GM18858 (cell line): ENCODE results near the gene PTGES2.
A peak's percentile ranks its signal among the peaks of the same experiment; 100 is the strongest.

ENCODE experiments used
- ATAC-seq: cut with Tn5 transposase; IDR thresholded peaks from one replicate; pipeline ENCODE4 v1.9.1; 2021; ENCODE audit not compliant: unreplicated experiment

PTGES2 gene

GRCh38 chr9:128106181-128106939 is 21.2 kb downstream of the PTGES2 start:
- ATAC-seq = no peak

DNA sequence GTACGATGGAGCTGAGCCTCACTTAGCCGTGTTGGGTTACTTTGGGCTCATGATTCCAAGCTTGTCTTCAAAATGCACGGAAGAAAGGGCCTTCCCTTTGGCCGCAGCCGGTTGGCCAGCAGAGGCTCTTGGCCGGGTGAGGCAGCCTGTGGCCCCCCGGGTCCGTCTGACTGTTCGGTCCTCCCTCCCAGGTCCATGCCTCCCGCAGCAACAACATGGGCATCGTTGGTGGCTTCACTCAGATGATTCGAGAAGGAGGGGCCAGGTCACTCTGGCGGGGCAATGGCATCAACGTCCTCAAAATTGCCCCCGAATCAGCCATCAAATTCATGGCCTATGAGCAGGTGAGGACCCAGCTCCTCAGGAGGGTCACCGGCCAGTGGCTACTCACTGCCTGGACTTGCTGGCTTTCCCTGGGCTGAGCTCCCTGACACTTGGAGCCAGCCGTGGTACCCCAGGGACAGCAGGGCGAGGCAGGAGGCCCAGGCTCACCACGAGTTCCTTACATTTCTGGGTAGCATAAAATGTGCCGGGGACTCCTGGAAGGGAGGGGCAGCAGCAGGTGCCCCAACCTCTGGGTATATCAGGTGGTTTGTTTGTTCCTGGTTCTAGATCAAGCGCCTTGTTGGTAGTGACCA is 21.9 kb downstream of the PTGES2 start:
- no peak for ATAC-seq

DNA sequence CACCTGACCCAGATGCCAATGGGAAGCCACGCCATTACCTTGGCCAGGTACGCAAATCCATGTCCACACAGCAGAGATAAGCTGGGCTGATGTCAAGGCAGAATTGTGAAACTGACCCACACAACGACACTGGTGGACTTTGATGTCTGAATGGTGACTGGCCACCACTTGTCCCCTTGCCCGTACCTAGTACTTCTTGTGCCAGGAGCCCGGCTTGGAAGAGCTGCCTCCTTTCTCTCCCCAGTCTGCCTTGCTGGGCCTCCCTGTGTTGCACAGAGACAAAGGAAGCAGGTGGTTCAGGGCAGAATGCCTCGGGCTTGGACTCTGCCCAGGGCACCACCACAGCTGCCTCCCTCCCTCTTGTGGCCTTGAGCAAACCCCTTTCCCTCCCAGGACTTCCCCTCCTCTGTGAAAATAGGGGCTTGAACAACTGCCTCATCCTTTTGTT is 23.3 kb downstream of the PTGES2 start:
- ATAC-seq = no peak

DNA sequence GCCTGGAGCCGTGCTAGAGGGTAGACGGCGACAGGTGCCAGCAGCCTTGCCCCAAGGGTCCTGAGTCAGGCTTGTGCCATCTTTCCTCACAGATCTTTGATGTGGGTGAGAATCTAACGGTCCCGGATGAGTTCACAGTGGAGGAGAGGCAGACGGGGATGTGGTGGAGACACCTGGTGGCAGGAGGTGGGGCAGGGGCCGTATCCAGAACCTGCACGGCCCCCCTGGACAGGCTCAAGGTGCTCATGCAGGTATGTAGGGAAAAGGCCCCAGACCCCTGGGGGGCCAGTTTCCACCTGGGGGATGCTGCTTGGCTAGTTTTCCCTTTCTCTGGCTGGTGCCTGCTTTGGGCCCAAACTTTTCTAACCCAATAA is 24.0 kb downstream of the PTGES2 start:
- no peak for ATAC-seq

DNA sequence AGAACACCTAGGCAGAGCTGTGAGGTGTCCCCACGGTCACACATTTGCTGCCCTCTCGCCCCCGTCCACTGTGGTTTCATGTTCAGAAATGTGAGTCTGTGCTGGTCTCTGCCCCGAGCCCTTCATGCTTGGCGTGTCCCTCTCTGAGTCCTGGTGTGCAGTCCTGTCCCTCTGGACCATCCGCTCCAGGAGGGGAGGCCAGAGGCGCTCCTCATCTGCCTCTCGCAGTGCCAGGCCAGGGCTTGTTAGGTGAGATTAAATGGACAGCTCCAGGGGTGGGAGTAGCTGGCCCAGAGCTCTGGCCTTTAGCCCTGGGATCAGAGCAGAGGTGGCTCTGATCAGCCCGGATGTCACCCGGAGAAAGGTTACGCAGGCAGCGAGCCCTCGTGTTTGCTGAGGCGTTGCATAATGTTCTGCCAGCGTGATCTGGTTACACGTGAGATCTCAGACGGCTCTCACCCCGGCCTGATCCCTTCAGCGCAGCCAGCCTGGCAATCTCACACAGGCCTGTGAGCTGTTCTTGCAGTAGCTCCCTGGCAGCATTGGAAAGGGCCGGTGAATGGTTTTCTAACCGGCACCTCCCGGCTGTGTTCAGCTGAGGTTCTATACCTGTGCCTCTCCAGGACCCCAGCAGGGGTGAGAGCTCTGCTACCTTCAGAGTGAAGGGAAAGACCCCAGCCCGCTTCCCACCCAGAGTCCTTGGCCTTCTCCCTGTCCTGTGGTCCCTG is 24.5 kb downstream of the PTGES2 start:
- ATAC-seq = no peak

DNA sequence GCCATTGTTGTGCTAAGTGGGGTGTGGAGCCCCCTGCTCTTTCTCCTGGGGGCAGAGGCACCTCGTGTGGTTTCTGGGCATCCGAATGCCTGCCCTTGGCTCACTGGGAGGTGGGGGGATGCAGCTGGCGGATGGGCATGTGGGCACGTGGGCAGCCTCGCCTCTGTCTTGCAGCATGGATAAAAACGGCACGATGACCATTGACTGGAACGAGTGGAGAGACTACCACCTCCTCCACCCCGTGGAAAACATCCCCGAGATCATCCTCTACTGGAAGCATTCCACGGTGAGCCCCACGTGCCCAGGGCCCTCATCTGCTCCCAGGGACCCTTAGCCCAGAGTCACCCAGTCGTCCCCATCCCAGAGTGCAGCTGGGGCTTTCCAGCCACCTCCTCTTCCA is 25.3 kb downstream of the PTGES2 start:
- no peak for ATAC-seq

GRCh38 chr9:128101690-128102089 is 25.8 kb downstream of the PTGES2 start:
- no peak for ATAC-seq

- ATAC-seq = no peak
These were observed 26.3 kb downstream of the PTGES2 start for GRCh38 chr9:128101231-128101661.

DNA sequence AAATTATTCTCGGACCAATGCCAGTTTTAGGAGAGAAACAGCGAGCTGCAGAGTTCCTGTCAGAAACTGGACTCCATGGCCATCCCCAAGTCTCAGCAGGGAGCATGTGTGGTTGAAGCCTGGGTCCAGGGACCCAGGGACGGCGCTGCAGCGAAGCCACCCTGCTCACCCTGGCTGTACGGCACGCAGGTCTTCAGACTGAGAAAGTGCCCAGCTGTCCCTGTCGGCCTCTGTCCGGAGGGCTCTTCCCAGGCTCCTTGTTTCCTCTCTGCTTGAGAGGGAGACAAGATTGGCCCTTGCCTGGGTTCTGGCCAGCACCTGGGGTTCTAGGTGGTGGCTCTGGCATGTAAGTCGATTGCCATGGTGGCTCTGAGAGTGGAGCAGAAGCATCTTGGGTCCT is 26.9 kb downstream of the PTGES2 start:
- ATAC-seq = no peak

DNA sequence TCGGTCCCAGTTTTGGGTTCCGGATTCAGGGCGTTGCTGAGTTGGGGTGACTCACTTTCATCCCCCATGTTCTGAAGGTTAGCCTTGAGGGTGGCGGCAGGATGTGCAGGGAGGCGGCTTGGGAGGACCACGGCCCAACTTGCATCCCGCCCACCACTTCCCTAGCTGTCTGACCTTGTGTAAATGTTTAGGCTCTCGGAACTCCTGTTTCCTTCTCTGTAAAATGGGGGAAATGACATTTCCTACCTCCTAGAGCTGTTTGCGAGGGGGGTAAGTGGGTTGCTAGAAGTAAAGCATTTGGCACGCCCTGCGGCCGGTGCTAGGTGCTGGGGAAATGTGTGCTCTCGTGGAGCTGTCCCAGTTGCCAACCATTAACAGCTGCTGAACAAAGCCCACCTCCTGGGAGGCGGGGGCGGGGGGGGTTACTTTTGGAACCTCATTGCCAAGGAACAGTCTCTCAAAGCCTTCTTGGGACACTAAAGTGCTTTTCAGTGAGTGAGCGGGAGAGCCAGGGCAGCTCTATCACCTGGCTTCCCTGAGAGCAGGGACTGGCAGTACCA is 27.5 kb downstream of the PTGES2 start:
- no peak for ATAC-seq

DNA sequence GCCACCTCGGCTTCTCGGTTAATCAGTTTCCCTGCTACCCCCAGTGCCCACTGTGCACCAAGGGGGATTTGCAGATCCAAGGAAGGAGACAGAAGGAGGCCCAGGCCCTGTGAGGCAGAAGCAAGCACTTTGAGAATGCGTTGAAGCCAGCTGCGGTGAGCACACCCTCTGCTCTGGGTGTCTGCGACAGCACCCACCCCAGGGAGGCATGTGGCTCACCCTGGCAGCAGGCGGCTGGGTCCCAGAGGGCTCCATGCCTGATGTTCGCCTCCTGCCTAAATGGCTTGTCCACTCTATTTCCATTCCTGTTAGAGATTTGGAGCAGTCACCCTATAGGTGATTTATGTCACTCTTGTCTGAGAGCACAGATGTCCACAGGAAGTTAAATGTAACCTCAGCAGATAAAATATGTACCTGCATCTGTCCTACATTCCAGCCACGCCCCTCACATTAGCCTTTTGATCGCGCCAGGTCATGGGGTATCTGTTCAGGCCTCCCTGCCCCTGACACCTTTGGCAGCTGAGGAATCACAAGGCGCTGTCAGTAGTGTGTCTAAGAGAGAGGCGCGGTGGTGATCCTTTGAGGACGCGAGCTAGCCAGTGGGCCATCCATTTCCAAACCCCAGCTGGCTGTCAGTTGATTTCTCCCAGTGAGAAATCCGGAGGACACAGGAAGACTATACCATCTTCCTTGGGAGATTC is 28.1 kb downstream of the PTGES2 start:
- ATAC-seq = no peak

GRCh38 chr9:128098297-128099230 is 29.0 kb downstream of the PTGES2 start:
- ATAC-seq = no peak

GRCh38 chr9:128097543-128098296 is 29.8 kb downstream of the PTGES2 start:
- no peak for ATAC-seq

- ATAC-seq = no peak
These were observed 30.7 kb downstream of the PTGES2 start for GRCh38 chr9:128096616-128097536.

DNA sequence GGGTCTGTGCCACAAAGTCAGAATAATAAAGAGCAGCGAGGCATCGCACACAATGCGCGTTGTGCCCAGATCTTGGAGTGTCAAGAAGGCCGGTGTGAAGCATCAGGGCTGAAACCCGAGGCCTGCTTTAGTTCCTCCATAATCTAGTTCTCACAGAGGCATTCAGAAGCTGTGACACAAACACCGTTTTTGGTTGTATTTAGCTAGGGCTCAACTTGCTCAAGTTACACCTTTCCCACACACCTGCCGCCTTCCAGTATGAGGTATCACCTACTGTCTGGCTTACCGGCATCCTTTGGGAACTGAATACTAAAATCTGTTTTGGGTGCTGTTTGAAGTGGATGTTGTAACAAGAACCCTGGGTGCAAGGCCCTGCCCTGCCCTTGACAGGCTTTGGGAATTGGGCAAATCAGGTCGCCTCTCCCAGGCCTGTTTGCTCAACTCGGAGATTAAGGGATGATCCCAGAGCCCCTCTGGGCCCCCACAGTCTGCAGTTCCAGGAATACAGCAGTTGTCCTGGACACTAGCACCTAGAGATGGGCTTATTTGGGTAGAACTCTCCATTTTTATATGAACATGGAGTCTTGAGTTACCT is 32.5 kb downstream of the PTGES2 start:
- no peak for ATAC-seq

DNA sequence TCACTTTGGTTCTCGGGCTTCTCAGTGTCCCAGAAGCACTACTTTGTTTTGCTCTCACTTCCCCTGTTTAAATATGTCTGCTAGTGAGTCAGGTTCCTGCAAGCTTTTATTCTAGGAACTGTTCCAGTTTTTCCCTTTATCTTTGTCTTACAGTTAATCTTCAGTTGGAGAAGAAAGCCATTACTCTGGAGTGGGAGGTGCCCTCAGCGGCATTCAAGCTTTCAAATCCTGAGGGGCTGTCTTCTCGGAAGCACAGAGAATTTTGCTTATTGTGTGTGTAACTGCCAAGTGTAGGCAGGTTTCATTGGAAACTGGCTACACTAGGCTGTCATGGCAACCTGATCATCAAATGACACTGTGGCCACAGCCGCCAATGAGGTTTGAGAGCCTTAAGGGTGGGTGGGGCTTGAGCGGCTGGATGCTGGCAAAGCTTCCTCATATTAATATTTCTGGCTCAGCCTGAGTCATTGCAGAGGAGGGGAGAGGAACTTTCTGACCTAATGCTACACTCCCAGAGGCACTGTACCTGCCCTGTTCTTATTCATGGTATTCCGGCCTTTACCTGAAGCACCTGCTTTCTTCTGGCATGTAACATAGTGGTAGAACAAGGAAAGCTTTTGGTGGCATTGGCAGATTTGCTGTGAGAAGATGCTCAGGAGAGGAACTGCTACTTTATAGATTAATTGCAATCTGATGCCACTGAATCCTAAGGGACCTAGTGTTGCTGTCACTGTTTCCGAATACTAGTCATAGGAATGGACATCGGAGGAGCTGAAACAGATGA is 33.2 kb downstream of the PTGES2 start:
- ATAC-seq = peak; percentile 81

- no peak for ATAC-seq
These were observed 34.5 kb downstream of the PTGES2 start for GRCh38 chr9:128093011-128093410.
